Brain microvascular endothelial cell (primary cell): ENCODE measurements around the gene KLC4.

Experiments
- DNase-seq: peaks from one replicate; pipeline ENCODE4 v3.0.0-alpha.2; 2020
- H3K27ac ChIP-seq: fragments of 250-450 bp; sonication (Bioruptor Pico); 2 replicates; pipeline ENCODE4 v1.5.1; 2020; ENCODE audit warnings: mild to moderate bottlenecking, moderate library complexity
- H3K27me3 ChIP-seq: fragments of 250-450 bp; sonication (Bioruptor Pico); replicated peaks from 2 replicates; pipeline ENCODE4 v1.5.1; 2020; ENCODE audit warnings: mild to moderate bottlenecking
- H3K36me3 ChIP-seq: fragments of 250-450 bp; sonication (Bioruptor Pico); replicated peaks from 2 replicates; pipeline ENCODE4 v1.5.1; 2020; ENCODE audit warnings: mild to moderate bottlenecking
- H3K4me3 ChIP-seq: 2 replicates; pipeline ENCODE4 v1.5.1; 2011; ENCODE audit warnings: low read depth, mild to moderate bottlenecking, control low read depth, low read length, moderate library complexity
- CTCF ChIP-seq: IDR thresholded peaks from 2 replicates; pipeline ENCODE4 v1.5.1; 2011; ENCODE audit warnings: low read depth, mild to moderate bottlenecking, moderate library complexity, low read length, control low read depth, inconsistent platforms; ENCODE audit errors: missing control alignments
- in situ Hi-C: cut with HindIII; loops from 2 replicates; pipeline ENCODE4 v1.10.0; 2017; ENCODE audit warnings: low sequenced_read_pairs, low pct_ligation_motif_present

Gene KLC4

GRCh38 chr6:43090559-43090956, 31.1 kb downstream of the KLC4 start:
- H3K27ac ChIP-seq, result no peak overlapping the region
- H3K36me3 ChIP-seq, result no peaks in the 10 kb centered on the region
- H3K4me3 ChIP-seq, result no peak overlapping the region
- in situ Hi-C loops, result no loop called here
- no peak for DNase-seq
- no peaks in the 10 kb centered on the region for H3K27me3 ChIP-seq
- no peak for TF ChIP-seq CTCF

- Histone ChIP-seq H3K36me3 (no peaks in the 10 kb centered on the region), H3K4me3 (no peak overlapping the region), H3K27me3 (no peaks in the 10 kb centered on the region), H3K27ac (no peak overlapping the region)
- no peak for TF ChIP-seq CTCF
- in situ Hi-C loops, result no loop called here
- no peak for DNase-seq
Measured at GRCh38 chr6:43091020-43091419, 31.6 kb downstream of the KLC4 start.

- no peak for TF ChIP-seq CTCF
- H3K4me3 ChIP-seq, result no peak overlapping the region
- no peaks in the 10 kb centered on the region for H3K27me3 ChIP-seq
- in situ Hi-C loops, result no loop called here
- no peak for DNase-seq
- H3K27ac ChIP-seq, result no peak overlapping the region
- no peaks in the 10 kb centered on the region for H3K36me3 ChIP-seq
Measured at GRCh38 chr6:43091436-43091991, 32.1 kb downstream of the KLC4 start.

GRCh38 chr6:43092635-43093034, 33.2 kb downstream of the KLC4 start:
- in situ Hi-C loops, result no loop called here
- no peak overlapping the region for H3K27ac ChIP-seq
- no peak for TF ChIP-seq CTCF
- no peak for DNase-seq
- no peak overlapping the region for H3K4me3 ChIP-seq
- no peaks in the 10 kb centered on the region for H3K27me3 ChIP-seq
- no peaks in the 10 kb centered on the region for H3K36me3 ChIP-seq

- TF ChIP-seq CTCF, result no peak
- H3K4me3 ChIP-seq, result no peak overlapping the region
- in situ Hi-C loops, result no loop called here
- H3K27ac ChIP-seq, result no peak overlapping the region
- no peak for DNase-seq
- H3K27me3 ChIP-seq, result no peaks in the 10 kb centered on the region
- no peaks in the 10 kb centered on the region for H3K36me3 ChIP-seq
Measured at GRCh38 chr6:43093436-43094289, 34.2 kb downstream of the KLC4 start.
